Measurements from ENCODE around the gene TGM5.
"Not testable (repeated sequence)": the region's sequence is repeated elsewhere in the genome, so short reads cannot be mapped to it uniquely, and the experiment has no call there.

TGM5 gene

GRCh38 chr15:43244092-43244491, 22.6 kb downstream of the TGM5 start:
- no peak for DNase-seq (ENCODE audit: low read depth)

DNA sequence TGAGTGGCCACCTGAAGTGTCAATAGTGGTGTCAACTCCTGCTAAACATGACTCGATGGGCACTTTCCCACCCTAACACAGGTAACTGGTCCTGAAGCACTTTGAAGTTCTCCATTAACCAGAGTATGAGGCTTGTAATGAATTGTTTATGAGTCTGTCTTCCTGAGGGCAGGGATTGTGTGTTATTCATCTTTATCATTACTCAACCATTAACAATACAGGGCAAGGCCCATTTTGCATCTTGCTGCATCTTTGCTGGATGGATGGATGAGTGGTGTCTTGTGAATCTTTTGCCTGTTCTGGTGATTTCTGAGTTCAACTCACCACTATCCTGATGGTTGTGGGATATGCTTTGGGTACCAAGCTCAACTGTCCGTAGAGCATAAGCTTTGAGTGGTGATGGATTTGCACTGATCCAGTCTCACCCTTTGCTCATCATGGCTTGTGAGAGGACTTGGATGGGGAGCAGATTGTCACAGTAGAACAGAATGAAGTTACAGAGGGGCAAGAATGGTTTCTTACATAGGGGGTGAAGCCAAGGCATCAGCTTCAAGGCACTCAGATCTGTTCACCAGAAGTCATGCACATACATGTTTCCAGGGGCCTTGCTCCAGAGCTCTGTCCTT, 23.6 kb downstream of the TGM5 start:
- DNase-seq (ENCODE audit: low read depth) = no peak

DNA sequence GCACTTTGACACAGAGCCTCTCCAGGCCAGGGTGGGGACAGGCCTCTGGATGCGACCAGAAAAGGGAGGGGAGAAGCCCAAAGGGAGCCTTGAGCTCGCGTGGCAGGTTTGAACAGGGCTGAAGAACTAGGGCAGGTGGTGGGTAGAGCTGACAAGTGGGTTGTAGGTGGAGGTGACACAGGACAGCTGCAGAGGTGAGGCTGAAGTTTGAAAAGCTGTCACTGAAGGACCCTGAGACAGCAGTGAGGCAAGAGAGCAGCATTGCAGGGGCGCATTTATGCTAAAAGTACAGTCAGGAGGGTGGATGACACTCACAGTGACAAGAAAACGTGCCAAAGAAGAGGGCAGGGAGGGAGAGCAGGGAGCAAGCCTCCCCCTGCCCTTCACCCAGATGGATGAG, 24.1 kb downstream of the TGM5 start:
- DNase-seq (ENCODE audit: low read depth) = no peak

GRCh38 chr15:43241100-43241499, 25.6 kb downstream of the TGM5 start:
- peak; percentile 82 for DNase-seq (ENCODE audit: low read depth)

DNA sequence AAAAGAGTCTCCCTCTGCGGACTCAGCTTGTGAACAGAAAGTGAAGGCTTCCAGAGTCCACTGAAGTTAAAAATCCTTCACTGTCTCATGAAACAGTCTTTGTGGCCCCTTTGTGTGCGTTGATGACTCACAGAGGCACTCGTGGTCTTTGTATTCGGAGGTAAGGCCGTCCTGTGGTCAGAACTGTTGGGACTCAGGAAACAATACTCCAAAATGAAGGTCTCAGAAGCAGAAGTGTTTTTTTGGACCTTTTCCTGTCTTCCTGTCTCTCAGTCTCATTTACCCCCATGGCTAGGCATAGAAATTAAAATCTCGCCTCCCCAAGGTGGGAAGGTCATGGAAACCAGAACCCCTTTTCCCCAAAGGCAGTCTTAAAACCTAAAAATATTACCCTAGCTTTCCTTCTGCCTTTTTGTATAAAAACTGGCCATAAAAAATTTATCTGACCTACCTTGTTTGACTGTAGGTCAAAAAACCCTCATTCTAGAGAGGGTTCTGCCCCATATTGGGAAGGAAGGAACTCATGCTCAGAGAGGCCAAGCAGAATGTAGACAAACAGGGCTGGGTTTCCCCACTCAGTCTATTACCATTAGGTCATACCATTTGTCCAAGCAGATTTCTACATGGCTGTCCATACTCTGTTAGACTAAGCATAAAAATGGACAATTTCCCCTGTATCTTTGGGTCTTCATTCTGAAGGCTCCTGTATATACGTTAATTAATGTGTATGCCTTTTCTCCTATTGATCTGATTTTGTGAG, 26.8 kb downstream of the TGM5 start:
- no peak for DNase-seq (ENCODE audit: low read depth)

DNA sequence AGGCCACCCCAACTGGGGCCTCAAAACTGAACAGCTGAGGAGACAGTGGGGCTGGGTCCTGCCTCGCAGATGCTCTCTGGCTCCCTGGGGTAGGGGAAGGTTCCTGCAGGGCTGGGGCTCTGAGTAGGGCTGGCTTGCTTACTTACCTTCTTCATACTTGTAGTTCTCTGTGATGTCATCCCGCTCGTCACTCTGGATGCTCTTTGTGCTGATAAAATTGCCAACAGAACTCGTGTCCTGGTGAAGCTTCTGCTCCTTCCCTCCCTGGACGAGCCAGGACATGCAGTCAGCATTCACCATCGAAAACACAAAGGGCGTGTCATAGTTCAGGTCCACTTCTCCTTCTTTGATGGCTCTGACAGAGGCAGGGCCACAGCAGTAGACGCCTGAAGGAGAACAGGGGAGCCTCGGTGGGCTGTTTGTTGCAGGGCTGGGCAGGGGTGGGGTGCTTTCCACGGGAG, 28.0 kb downstream of the TGM5 start:
- no peak for DNase-seq (ENCODE audit: low read depth)

DNA sequence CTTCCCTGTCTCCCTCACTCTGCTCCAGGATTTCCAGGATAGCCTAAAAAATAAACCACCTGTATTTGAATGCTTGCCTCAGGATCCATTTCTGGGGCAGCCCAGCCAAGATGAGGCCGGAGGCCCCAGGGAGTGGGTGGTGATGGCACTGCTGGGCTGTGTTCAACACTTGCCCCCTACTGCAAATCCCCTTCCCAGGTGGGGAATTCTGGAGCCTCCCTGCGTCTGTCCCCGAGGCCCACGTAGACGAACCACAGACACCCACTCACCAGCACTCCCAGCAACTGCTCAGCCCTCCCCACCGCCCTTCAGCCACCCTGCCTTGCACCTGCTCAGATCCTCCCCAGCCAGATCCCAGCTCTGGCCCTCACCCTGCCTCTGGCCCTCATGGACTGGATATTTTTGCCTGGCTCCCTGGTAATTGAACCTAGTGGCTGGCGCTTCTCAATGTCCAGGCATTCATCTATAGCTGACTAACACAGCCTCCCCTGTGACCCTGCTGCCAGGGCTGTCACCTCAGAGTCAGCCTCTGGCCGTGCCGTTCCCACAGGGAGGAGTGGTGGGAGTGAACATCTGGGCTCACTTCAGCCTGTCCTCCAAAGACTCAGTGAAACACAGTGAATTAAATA, 28.8 kb downstream of the TGM5 start:
- DNase-seq (ENCODE audit: low read depth) = no peak

DNA sequence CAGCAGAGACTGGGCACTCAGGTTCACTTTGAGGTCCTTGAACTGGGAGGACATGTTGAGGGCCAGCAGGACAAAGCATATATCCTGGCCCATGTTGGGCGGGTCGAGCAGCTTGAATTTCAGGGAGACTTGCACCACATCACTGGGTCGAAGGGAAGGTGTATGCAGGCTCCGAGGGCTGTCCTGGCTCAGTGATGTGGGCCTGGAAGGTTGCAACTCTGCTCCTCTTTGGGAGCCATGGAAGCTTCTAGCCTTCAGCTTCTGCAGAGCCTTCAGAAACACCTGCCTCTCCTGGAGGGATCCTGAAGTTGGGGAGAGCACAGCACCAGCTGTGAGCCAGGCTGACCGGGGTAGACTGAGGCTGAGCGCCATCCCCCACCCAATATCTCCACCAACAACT, 31.2 kb downstream of the TGM5 start:
- DNase-seq (ENCODE audit: low read depth) = no peak

DNA sequence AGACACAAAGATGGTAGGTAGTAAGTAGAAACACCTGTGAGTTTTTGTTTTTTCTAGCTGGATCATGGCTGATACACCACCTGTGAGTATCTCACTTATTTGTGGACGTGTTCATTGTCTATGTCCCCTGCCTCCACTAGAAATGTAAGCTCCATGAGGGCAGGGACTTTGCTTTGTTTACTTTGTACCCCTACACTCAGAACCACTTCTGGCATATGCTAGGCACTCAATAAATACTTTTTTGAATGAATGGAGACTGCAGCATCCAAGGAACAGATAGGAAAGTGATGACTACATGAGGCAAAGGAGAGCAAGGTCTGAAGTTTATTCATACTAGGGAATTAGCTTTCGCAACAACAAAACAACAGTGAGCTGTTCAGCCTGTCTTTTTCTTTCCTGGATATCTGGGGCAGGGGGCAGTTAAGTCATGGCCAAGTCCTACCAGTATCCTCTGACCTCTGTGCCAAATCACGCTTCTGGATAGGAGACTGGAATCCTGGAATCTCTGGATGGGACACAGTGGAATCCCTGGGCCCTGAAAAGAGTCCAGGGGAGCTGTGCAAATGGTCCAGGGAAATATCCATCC, 34.3 kb downstream of the TGM5 start:
- no peak for DNase-seq (ENCODE audit: low read depth)

DNA sequence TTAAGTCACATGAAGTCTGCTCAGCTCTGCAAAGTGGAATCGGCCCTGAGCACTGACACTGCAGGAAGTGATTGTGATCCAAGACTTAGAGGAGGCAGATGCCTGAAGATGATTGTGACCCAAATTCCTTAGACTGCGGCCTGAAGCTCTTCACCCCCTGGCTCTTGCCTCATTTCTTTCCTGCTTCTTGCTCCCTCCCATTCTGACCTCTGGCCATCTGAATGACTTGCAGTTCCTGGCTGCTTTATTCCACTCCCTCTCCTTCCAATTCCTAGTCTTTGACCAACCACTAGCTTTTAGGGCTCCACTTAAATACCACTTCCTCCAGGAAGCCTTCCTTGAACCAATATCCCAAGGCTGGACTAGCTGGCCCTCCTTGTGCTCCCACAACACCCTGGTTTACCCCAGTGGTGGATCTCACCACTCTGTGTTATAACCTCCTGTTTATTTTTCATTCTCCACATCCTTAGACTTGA, 36.0 kb downstream of the TGM5 start:
- peak; percentile 52 for DNase-seq (ENCODE audit: low read depth)

GRCh38 chr15:43229977-43230376, 36.8 kb downstream of the TGM5 start:
- no peak for DNase-seq (ENCODE audit: low read depth)

- DNase-seq (ENCODE audit: low read depth) = no peak
Measured at GRCh38 chr15:43226436-43227305, 40.1 kb downstream of the TGM5 start.

DNA sequence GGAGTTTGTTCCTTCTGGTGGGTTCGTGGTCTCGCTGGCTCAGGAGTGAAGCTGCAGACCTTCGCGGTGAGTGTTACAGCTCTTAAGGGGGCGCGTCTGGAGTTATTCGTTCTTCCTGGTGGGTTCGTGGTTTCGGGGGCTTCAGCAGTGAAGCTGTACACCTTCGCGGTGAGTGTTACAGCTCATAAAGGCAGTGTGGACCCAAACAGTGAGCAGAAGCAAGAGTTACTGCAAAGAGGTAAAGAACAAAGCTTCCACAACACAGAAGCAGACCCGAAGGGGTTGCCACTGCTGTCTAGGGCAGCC, 40.8 kb downstream of the TGM5 start:
- DNase-seq (ENCODE audit: low read depth) = not testable (repeated sequence)

DNA sequence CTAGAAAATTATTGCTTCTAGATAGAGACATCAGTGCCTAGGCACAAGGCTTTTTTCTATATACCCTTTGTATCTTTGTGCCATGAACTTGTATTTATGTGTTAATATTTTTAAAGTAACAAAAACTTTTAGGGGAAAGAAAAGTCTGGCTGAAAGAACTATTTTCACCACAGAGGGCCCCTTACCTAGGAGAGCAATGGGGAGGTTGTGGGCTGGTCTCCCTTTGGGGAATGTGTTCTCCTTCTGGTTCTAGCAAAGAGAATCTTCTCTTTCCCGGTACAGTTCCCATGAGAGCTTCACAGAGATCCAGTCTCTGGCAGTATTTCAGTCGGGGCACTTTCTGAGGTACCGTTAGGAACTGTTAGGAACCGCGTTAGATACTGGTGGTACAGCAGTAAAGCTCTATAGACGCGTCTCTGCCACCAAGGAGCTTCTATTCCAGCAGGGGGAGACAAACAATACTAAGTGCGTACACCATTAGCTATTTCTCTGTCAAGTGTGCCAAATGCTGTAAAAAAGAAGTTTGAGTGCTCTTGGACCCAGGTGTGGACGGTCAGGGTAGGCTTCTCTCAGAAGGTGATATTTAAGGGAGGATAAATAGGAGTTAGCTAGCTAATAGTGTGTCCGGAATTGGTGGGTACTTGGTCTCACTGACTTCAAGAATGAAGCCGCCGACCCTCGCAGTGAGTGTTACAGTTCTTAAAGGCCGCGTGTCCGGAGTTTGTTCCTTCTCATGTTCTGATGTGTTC, 41.4 kb downstream of the TGM5 start:
- DNase-seq (ENCODE audit: low read depth) = no peak

DNA sequence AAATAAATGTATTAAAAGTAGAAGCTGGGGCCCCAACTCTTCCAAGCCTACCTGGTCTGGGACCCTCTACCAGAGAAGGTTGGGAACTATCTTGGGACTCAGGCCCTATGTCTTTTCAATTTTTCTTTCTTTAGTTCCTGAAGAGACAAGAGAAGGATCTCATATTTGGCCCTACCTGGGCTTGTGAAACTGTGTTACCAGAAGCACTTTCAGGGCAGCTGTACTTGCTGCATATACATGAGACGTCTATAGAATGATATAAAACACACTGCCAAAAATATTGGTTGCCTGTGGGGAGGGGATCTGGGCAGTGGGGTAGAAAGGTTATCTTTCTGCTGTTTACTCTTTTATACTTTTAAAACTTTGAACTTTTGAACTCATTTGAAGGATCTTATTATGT, 45.3 kb downstream of the TGM5 start:
- DNase-seq (ENCODE audit: low read depth) = no peak

DNA sequence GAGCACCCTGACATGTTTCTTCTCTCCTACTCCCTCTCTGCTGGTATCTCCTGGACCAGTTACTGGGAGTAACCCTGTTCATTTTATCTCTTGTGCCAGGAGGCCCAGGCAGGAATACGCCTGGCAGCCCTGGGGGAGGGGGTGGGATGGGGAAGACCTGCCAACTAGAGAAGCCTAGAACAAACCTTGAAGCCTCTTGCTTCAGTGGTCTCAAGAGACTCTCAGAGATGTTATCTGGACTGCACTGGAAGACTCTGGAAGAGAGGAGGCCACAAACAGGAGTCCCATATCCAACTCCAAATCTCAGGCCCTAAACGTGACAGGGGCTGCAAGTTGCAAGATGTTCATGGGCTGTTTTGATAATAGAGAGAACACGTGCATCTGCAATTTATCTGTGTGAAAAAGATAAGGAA, 45.7 kb downstream of the TGM5 start, which contains the start of gene EPB42:
Gene EPB42 (minus strand): TSS at position 28 of the 413 bp plus-strand sequence. CDS start 193 bp downstream, outside the sequence.
- DNase-seq (ENCODE audit: low read depth) = no peak

GRCh38 chr15:43219929-43220928, 46.5 kb downstream of the TGM5 start:
- no peak for DNase-seq (ENCODE audit: low read depth)

DNA sequence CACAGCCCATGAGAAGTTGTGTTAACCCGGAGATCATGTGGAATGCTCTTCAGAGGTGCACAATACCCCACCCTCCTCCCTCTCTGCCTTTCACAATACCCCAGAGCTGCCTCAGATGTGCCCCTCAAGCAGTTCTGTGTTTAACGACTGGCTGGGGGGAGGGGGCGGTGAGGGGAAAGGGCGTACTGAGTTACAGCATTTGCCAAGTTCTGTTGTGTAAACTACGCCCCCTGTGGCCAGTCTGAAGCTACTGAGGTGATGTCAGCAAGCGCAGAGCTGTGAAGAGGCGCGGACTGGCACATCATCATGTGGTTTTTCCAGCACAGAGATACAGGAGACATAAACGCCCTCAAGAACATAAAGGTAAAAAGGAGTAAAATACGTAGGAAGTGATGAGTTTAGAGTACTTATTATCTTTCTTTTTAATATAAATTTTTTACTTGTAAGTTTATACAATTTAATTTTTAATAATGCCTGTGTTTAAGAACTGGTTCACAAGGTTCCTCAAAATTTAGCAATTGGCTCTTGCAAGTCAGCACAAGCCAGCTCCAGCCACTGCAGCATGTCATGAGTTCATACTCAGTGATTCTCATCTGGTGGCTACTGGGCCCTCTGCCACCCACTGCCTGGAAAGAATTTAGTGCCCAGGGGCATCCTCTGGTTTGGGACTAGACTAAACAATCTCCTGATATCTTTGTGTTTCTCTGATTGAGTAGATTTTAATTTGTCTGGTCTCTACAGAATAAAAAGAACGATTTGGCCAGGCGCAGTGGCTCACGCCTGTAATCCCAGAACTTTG, 47.6 kb downstream of the TGM5 start:
- DNase-seq (ENCODE audit: low read depth) = no peak

DNA sequence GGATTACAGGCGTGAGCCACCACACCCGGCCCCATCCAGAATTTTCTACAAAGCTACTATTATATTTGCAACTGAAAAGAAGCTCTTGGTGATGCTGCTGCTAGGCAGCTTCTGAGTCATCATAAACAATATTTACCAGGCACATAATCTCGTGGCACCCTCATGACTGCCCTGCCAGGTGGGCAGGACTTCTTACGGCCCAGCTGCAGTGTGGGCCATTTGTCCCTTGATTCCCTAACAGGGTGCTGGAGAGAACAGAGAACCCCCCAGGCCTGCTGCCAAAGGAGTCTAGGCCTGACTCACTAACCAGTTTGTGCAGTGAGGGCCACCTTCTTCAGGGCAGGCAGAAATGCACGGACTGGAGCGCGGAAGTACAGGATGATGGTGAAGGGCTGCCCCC, 50.8 kb downstream of the TGM5 start:
- no peak for DNase-seq (ENCODE audit: low read depth)

Data from GM04503 (cell line).